Stimulated activated CD8-positive, alpha-beta memory T cell treated with anti-CD3 and anti-CD28 coated beads, Interleukin-15, amount 100 ng/mL, for 4 hours (primary cell): ENCODE data around the gene RAB40B.
"Not testable (repeated sequence)": the region's sequence is repeated elsewhere in the genome, so short reads cannot be mapped to it uniquely, and the experiment has no call there.

Source experiments
- DNase-seq, 2 donors: peaks; one replicate each; pipeline ENCODE4 v3.0.0-alpha.2; 2020; ENCODE audit warnings: low read depth in 2 of 2

RAB40B gene, protein sequence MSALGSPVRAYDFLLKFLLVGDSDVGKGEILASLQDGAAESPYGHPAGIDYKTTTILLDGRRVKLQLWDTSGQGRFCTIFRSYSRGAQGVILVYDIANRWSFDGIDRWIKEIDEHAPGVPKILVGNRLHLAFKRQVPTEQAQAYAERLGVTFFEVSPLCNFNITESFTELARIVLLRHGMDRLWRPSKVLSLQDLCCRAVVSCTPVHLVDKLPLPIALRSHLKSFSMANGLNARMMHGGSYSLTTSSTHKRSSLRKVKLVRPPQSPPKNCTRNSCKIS

DNA sequence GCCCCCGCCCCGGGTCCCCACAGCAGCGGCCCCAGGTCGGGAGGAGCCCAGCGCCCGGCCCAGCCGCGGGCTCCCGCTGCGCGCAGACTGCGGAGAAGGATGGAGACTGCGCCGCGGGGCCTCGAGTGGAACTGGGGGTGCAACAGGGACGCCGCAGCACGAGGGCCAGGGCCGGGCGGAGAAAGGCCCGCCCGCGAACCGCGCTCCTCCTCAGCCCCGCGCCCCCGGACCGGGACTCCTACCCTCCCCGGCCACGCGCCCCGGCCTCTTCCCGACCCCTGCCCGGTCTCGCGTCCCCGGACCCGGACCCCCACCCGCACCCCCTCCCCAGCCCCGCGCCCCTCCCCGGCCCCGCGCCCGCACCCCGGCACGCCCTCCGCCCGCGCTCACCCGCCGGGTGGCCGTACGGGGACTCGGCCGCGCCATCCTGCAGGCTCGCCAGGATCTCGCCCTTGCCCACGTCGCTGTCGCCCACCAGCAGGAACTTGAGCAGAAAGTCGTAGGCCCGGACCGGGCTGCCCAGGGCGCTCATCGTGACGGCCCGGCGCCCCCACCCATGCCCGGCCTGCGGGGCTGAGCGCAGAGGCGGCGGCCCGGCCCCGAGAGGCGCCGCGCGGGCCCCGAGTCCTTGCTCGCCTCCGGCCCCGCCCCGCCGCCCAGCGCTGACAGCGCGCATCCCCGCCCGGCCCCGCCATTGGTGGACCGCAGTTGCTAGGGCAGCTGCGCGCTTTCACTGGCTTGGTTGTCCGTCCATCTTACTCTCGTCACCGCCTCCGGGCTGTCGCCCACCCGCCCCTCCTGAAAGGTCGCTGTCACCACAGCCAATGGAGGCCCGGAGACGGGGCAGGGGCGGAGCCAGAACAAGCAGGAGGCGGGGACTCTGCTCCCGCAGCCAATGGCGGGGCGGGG is at the start of gene RAB40B:
Gene RAB40B, minus strand, starts transcription at position 634 of the 909 bp plus-strand sequence. Its CDS starts 102 bp downstream, at position 532.
- DNase-seq: peak; percentile 98 to 99

DNA sequence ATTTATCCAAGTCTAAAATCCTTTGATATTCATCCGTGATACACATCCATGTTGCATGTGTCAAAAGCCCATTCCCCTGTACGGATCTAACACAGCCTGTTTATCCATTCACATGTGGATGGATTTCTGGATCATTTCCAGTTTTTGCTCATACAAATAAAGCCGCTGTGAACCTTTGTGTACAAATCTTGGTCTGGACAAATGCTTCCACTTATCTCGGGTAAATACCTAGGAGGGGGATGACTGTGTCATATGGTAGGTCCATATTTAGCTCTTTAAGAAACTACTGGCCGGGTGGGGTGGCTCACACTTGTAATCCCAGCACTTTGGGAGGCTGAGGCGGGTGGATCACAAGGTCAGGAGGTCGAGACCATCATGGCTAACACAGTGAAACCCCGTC is 47.0 kb upstream of the RAB40B start:
- DNase-seq: no peak

DNA sequence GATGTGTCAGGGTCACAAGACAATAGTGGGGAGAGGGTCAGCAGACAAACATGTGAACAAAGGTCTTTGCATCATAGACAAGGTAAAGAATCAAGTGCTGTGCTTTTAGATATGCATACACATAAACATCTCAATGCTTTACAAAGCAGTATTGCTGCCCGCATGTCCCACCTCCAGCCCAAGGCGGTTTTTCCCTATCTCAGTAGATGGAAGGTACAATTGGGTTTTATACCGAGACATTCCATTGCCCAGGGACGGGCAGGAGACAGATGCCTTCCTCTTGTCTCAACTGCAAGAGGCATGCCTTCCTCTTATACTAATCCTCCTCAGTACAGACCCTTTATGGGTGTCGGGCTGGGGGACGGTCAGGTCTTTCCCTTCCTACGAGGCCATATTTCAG is 46.2 kb upstream of the RAB40B start:
- not testable (repeated sequence) for DNase-seq

DNA sequence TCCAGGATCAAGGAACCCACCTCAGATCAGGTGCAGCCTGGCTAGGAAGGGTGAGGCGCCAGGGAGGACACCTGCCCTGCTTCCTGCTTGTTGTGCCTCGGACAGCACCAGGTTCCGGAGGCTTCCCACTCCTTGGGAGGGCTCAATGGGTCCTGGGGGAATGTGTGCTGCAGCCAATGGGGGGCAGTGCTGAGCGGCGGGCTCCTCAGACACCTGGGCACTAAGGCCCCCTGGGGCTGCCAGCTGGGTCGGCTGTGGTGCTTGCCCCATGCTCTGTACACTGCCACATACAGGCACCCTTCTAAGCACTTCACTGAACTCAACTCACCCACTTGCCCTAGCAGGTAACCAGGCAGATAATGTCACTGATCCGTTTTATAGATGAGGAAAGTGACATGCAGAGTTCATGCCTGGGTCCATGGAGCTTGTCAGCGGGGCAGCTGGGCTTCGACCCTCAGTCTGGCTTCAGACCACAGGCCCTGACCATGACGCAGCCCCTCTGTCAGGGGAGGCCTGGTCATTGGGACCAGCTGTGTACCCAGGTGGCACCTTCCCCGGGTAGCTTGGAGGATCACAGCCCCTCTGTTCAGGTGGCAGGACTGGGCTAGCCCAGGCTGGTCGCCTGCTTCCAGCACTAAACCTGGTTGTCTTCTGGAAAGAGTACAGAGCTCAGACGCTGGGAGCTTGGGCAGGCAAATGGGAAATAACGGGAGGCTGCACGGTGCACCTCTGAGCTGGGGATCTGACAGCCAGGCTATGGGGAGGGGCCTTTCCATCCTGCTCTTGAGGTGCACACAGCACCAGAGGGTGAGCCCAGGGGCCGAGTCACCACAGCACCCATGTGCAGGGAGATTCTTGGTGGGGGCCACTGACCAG is 45.1 kb upstream of the RAB40B start:
- DNase-seq: no peak

DNA sequence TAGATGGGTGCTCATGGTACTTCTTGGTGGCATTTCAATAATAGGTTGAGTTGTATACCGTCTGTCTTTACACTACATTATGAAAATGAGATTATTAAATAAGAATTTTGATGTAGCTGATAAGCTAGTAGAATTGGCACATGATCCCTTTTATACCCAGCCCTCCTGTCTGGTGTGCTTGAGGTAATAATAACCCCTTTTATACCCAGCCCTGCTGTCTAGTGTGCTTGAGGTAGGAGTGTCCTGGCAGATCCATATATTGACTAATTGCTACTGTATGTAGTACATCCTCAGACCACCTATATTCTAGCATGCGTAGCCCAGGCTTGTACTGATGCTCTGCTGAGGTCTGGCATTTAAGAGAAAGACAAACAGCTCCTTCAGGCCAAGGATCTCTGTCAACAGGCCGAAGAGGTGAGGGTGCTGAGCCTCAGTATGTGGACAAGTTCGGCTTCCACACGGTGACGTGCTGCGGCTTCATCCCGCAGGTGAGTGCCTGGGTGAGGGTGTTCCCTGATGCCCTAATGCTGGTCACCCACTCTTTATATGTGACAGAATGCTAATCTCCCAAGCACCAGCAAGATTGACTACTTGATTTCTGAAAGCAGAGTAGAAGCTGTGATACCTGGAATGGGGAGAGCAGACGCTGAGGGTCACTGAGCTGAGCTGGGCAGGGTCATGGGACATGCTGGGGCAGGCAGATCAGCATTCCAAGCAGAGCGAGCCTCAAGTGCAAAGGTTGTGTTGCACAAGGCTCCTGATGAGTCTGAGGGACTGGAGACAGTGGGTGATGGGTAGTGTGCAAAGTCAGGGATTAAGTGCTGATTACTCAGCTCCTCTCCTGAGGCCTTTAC is 42.6 kb upstream of the RAB40B start:
- no peak for DNase-seq

DNA sequence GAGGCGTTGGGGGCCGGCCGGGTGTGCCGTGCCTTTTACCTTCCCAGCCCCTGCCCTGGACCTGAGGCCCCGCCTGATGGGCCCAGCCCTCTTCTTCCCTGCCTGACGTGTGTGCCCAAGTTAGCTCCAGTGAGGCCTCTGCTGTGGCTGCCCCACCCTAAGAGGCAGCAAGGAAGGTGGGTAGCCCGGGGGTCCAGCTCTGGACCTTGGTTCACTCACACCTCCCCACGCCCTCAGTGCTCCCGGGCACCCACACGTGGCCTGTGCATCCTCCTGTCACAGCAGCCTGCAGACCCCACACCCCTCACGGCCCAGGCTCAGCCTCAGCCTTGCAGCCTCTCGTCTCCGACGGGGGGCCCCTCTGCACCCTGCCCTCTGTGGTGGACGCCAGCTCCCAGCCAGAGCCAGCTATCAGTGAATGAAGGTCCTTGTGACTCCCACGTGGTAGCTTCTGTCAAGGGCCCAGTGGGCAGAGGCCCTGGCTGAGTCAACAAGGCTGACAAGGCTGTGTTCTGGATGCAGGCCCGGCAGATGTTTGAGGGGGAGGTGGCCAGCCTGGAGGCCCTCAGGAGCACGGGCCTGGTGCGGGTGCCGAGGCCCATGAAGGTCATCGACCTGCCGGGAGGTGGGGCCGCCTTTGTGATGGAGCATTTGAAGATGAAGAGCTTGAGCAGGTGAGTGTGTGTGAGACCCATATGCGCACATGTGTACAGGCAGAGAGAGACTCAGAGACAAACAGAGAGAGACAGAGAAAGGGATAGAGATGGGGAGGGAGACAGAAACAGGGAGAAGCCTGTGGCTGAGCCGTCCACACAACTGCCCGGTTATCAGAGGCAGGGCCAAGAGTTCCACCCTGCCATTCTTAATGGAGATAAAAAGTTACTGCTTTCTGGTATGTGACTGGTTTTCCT is 39.7 kb upstream of the RAB40B start:
- no peak for DNase-seq

DNA sequence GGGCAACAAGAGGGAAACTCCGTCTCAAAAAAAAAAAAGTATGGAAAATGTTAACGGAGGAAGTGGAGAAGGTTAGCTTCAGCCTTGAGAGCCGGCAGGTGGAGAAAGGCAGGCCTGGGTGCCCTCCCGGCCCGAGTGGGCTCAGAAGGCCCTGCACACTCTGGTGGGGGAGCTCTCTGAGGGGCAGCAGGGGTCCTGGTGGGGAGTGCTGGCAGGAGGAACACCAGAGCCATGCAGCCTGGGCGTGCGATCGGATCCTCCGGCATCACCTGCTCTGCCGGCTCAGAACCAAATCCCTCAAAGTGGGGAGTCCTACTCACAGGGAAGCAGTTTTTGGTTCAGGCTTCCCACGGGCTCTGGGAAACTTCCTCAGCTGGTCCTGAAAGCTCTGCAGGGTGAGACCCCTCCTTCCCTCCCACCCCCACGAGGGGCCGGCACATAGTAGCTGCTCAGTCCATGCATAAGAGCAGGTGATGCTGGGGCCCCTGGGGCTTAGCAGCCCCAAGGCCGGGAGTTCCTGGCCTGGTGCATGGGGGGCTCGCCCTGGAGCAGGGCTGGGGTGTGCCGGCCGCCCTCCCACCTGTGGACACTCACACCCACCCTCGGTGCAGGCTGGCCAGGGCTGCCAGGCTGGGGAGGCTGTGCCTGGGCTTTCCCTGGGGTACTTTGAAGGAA is 38.1 kb upstream of the RAB40B start:
- DNase-seq: no peak

DNA sequence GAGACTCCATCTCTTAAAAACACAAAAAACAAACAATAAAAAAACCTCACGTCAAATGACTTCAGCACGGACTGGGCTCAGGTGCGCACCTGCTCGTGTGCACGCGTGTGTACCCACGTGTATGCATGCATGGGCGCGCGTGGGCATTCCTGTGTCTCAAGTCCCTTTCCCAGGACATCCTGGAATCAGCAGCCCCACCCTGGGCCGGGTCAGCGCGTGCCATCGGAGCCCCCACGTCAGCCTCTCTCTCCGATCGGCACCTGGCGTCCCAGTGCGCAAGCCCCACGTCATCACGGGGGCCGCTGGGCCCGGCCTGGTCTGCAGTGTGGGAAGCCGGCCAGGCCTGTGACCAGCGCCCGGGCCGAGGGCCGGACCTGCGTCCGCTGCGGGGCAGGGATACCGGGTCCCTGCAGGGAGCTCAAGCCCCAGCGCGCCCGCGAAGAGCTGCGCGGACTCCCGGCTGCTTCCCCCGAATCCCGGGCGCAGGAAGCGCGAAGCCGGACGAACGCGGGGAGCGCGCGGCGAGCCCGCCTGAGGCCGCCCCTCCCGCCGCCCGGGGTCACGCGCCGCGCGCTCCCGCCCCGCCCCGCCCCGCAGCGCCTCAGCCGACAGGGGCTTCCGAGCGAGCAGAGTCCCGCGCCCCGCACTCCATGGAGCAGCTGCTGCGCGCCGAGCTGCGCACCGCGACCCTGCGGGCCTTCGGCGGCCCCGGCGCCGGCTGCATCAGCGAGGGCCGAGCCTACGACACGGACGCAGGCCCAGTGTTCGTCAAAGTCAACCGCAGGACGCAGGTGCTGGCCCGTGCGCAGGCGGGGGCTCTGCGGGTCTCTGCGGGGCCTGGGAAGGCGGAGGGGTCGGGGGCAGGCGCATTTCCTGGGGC is 36.7 kb upstream of the RAB40B start, which contains the start of gene FN3K:
Gene FN3K, plus strand, starts transcription at position 629 of the 880 bp plus-strand sequence. Its CDS starts 22 bp downstream, at position 651.
- DNase-seq: no peak

DNA sequence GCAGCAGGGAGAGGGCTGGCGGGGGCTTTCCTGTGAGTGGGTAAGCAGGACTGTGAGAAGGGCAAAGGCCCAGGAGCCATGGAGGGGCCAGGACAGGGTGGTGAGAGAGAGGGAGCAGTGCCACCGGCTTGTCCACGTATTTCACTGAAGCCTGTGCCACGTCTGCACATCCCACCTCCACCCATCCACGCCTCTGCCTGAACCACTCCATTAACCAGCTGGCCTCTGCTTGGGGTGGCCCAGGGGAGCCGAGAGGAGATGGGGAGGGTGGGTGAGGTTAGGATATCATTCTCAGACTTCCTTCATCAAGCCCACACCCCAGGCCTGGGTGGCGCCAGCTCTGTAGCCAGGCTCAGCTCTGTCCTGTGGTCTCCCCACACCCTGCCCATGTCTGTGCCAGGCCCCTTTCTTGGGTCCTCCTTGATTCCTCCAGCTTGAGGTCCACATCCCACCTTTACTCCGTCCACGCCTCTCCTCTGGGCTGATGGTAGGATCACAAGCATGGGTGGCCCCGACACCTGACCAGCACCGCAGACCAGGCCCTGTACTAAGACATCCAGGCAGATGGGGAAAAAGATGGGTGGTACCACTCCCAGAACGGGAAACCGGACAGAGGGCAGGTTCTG is 33.7 kb upstream of the RAB40B start:
- DNase-seq: no peak

DNA sequence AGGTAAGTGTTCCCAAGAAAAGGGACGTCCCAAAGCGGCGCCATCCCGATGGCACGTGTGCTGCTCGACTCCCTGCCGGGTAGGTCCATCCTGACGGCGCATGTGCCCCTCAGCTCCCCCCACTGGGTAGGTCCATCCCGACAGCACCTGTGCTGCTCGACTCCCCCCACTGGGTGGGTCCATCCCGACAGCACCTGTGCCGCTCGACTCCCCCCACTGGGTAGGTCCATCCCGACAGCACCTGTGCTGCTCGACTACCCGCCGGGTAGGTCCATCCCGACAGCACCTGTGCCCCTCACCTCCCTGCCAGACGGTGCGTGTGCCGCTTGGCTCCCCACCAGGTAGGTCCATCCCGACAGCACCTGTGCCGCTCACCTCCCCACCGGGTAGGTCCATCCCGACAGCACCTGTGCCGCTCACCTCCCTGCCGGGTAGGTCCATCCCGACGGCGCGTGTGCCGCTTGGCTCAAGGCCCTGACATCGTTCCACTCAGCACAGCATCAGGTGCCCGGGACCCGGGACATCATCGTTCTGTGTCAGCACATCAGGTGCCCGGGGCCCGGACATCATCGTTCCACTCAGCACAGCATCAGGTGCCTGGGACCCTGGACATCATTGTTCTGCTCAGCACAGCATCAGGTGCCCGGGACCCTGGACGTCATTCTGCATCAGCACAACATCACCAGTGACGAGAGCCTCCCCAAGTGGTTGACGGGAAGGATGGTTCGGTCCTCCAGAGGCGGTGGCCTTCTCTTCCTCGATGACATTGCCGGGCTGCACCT is 31.2 kb upstream of the RAB40B start:
- no peak for DNase-seq

DNA sequence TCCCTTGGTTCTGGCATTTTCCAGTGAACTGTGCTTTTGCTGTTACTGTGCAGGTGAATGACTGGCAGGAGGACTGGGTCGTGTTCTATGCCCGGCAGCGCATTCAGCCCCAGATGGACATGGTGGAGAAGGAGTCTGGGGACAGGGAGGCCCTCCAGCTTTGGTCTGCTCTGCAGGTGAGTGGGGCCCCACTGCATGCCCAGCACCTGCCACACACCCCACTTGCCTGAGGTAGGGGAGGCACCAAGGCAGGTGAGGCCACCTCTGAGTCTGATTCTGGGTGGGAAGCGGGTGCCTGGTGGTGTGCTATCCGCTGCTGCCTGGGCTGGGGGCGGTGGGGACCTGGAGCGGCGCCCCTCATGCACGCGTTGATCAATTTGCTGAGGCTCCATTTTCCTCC is 27.9 kb upstream of the RAB40B start:
- no peak for DNase-seq

DNA sequence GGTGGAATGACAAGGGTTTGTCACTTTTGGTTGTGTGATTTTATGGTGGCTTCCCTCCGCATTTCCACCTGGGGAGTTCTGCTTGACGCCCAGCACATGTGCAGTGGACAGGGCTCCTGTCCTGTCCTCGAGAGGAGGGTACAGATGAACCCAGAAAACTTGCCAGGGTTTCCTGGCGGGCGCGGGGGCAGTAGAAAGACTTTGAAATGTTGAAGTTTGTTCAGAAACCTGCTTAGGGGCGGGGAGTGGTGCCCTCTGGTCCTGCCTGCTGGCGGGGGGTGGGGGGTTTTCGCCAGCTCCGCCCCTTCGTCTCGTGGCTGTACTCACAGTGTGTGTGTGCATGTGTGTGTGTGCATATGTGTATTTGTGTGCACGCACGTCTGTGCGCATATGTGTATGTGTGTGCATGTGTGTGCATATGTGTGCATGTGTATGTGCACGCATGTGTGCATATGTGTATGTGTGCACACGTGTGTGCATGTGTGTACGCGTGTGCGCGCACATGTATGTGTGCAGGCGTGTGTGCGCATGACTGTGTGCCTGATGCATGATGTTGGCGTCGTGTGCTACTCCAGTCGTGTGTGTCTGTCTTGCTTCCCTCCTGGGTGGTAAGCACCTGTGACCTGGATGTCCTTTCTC is 24.8 kb upstream of the RAB40B start:
- DNase-seq: no peak

DNA sequence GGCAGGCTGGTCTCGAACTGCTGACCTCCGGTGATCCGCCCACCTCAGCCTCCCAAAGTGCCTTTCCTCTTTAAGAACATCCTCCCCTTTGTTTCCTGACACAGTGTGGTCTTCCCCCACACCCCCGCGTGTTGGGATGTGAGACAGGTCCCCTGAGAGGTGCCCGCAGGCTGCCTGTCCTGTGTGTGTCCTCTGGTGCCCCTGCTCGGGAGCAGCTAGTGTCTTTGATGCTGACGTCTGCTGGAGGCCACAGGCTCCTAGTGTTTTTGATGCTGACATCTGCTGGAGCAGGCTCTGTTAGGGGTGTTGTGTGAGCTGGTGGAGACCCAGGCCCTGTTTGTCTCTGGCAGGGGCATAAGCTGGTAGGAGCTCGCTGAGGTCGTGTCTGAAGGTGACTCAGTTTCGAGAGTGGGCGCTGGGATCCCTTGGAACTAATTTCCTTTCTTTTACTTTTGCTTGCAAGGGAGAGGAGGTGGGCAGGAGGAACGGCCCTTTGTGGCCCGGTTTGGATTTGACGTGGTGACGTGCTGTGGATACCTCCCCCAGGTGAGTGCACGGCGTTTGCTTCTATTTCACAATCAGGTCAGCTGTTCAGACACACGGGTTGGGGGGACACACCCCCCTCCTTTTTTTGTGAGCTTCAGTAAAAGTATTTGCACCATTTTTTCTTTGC is 24.0 kb upstream of the RAB40B start:
- no peak for DNase-seq

DNA sequence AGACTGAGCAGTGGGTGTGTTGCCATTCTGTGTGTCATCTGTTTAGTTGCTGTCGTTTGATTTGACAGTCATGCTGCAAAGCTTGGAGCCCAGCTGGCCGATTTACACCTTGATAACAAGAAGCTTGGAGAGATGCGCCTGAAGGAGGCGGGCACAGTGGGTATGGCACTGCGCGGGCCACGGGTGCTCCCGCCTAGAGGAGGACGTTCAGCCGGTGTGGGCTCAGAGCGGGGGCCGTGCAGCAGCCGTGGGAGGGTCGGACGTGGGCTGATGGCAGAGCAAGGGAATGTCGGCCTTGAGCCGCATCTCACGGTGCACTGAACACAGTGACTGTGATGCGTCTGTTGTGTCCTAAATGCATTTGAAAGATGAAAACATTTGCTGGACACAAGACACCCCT is 21.7 kb upstream of the RAB40B start:
- DNase-seq: no peak

DNA sequence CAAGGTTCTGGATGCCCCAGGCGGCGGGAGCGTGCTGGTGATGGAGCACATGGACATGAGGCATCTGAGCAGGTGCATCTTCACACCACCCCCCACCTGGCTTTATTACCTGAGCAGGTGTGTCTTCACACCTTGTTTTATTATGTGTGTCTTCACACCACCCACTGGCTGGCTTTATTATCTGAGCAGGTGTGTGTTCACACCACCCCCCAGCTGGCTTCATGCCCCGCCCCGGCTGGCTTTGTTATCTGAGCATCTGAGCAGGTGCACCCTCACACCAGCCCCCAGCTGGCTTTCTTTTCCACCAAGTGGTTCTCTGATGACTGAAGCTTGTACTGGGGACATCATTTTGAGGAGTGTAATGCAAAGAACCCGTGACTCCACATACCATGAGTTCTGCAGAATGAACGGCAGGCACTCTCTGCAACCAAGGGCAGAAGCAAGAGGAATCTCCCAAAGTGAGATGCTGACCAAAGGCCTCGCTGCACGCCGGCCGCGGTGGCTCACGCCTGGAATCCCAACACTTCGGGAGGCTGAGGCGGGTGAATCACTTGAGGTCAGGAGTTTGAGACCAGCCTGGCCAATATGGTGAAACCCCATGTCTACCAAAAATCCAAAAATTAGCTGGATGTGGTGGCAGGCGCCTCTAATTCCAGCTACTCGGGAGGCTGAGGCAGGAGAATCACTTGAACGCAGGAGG is 20.6 kb upstream of the RAB40B start:
- DNase-seq: no peak
